HepG2 (cell line): ENCODE results near the gene FXYD4. TPM values are rescaled to one million over a fixed set of nuclear protein-coding genes. Genes with fewer than 3 reads are reported as not detected.

ENCODE experiments used
- BRD4 ChIP-seq: sonication (generic); formaldehyde crosslinking; IDR thresholded peaks from 2 replicates; pipeline ENCODE4 v1.4.0; 2020; ENCODE audit warnings: missing genetic modification reagents
- EED ChIP-seq: sonication (generic); formaldehyde crosslinking; IDR thresholded peaks from 2 replicates; pipeline ENCODE4 v1.5.0; 2020; ENCODE audit warnings: mild to moderate bottlenecking, missing genetic modification reagents
- FIP1L1 ChIP-seq: fragments of 200-400 bp; formaldehyde crosslinking; IDR thresholded peaks from 2 replicates; pipeline ENCODE4 v1.6.1; 2018; ENCODE audit warnings: low read depth, mild to moderate bottlenecking, low read length, moderate library complexity, borderline replicate concordance; ENCODE audit not compliant: insufficient read depth
- FOXJ3 ChIP-seq: sonication (generic); formaldehyde crosslinking; IDR thresholded peaks from 2 replicates; pipeline ENCODE4 v1.4.0; 2020; ENCODE audit warnings: missing genetic modification reagents, mild to moderate bottlenecking, borderline replicate concordance
- FOXK2 ChIP-seq: fragments of 450-650 bp; IDR thresholded peaks from 2 replicates; pipeline ENCODE4 v1.6.1; 2016
- FOXP1 ChIP-seq, 2 experiments: fragments of 450-650 bp in 1 of 2; IDR thresholded peaks; 2 replicates each; pipeline ENCODE4 v1.6.1; 2017 to 2018; ENCODE audit warnings: antibody characterized with exemption in 1 of 2
- GFI1 ChIP-seq: sonication (generic); formaldehyde crosslinking; IDR thresholded peaks from 2 replicates; pipeline ENCODE4 v1.5.0; 2020; ENCODE audit warnings: missing genetic modification reagents, mild to moderate bottlenecking, borderline replicate concordance
- GPN1 ChIP-seq: sonication (generic); formaldehyde crosslinking; IDR thresholded peaks from 2 replicates; pipeline ENCODE4 v1.5.1; 2020; ENCODE audit warnings: missing genetic modification reagents, borderline replicate concordance
- KLF12 ChIP-seq: sonication (generic); formaldehyde crosslinking; IDR thresholded peaks from 2 replicates; pipeline ENCODE4 v1.4.0; 2020; ENCODE audit warnings: missing genetic modification reagents, borderline replicate concordance
- NFRKB ChIP-seq: fragments of 450-650 bp; IDR thresholded peaks from 2 replicates; pipeline ENCODE4 v1.6.1; 2017
- NFYC ChIP-seq: IDR thresholded peaks from 2 replicates; pipeline ENCODE4 v1.6.1; 2016; ENCODE audit warnings: missing genetic modification reagents, missing compliant biosample characterization
- RORA ChIP-seq: sonication (generic); formaldehyde crosslinking; IDR thresholded peaks from 2 replicates; pipeline ENCODE4 v1.5.0; 2020; ENCODE audit warnings: mild to moderate bottlenecking, missing genetic modification reagents, moderate library complexity
- SPEN ChIP-seq: sonication (generic); formaldehyde crosslinking; IDR thresholded peaks from 2 replicates; pipeline ENCODE4 v1.5.1; 2020; ENCODE audit warnings: low read depth, mild to moderate bottlenecking, missing genetic modification reagents
- TBX3 ChIP-seq: fragments of 450-650 bp; IDR thresholded peaks from 2 replicates; pipeline ENCODE4 v1.6.1; 2017; ENCODE audit warnings: antibody characterized with exemption, mild to moderate bottlenecking, inconsistent platforms, borderline replicate concordance
- TGIF2 ChIP-seq: IDR thresholded peaks from 2 replicates; pipeline ENCODE4 v1.6.1; 2016; ENCODE audit warnings: control low read depth, missing compliant biosample characterization
- ZFP36 ChIP-seq: fragments of 150-350 bp; IDR thresholded peaks from 2 replicates; pipeline ENCODE4 v1.6.1; 2018; ENCODE audit warnings: borderline replicate concordance, low read length, low read depth; ENCODE audit not compliant: partially characterized antibody
- ZNF432 ChIP-seq: sonication (generic); formaldehyde crosslinking; IDR thresholded peaks from 2 replicates; pipeline ENCODE4 v1.5.0; 2020; ENCODE audit warnings: missing genetic modification reagents, mild to moderate bottlenecking, borderline replicate concordance
- ZNF652 ChIP-seq: IDR thresholded peaks from 2 replicates; pipeline ENCODE4 v1.6.1; 2016; ENCODE audit warnings: low read depth, borderline replicate concordance
- ZNF713 ChIP-seq: sonication (generic); formaldehyde crosslinking; IDR thresholded peaks from 2 replicates; pipeline ENCODE4 v1.4.0; 2020; ENCODE audit warnings: mild to moderate bottlenecking, missing genetic modification reagents
- ZNF773 ChIP-seq: sonication (generic); formaldehyde crosslinking; IDR thresholded peaks from 2 replicates; pipeline ENCODE4 v1.4.0; 2020; ENCODE audit warnings: missing genetic modification reagents, borderline replicate concordance
- ZNF780A ChIP-seq: sonication (generic); formaldehyde crosslinking; IDR thresholded peaks from 2 replicates; pipeline ENCODE4 v1.8.0; 2022; ENCODE audit warnings: mild to moderate bottlenecking, missing genetic modification reagents, moderate library complexity
- ZNF841 ChIP-seq: sonication (generic); formaldehyde crosslinking; IDR thresholded peaks from 2 replicates; pipeline ENCODE4 v1.8.1; 2023; ENCODE audit warnings: missing genetic modification reagents, borderline replicate concordance
- ZNF850 ChIP-seq: sonication (generic); formaldehyde crosslinking; conservative IDR thresholded peaks from 2 replicates; pipeline ENCODE4 v1.9.0; 2021; ENCODE audit warnings: mild to moderate bottlenecking, missing genetic modification reagents
- ZSCAN22 ChIP-seq: sonication (generic); formaldehyde crosslinking; IDR thresholded peaks from 2 replicates; pipeline ENCODE4 v1.4.0; 2020; ENCODE audit warnings: mild to moderate bottlenecking, missing genetic modification reagents
- polyA plus RNA-seq, 8 experiments: library from polyadenylated mRNA; depleted of rRNA in 3 of 8; stranded (reverse) in 7 of 8; unstranded in 1 of 8; fragments of >200 nt; fragmentation: Illumina TruSeq in 4 of 8; extraction: Trizol in 4 of 8; gene quantifications; 2 replicates each; pipeline versions ENCODE4 v1.2.1 to v1.2.3, GENCODE V29; 2011 to 2016; ENCODE audit warnings: low read depth in 4 of 8, missing spikeins in 1 of 8, mixed read lengths in 1 of 8; ENCODE audit not compliant: insufficient read depth in 1 of 8
- total RNA-seq, 5 experiments: library from RNA; depleted of rRNA; stranded (reverse); fragments of >200 nt; fragmentation: Illumina TruSeq; extraction: Trizol; gene quantifications; 2 replicates each; pipeline ENCODE4 v1.2.3, GENCODE V29; 2016; ENCODE audit warnings: low read depth in 1 of 5
- TF ChIP-seq, protein P1 (sequence below): sonication (generic); formaldehyde crosslinking; IDR thresholded peaks from 2 replicates; pipeline ENCODE4 v1.4.0; 2020; ENCODE audit warnings: missing genetic modification reagents
- TF ChIP-seq, protein P2 (sequence below): IDR thresholded peaks from 2 replicates; pipeline ENCODE4 v1.6.1; 2016; ENCODE audit warnings: control low read depth
- TF ChIP-seq, protein P3 (sequence below): sonication (generic); formaldehyde crosslinking; IDR thresholded peaks from 2 replicates; pipeline ENCODE4 v1.8.0; 2022; ENCODE audit warnings: mild to moderate bottlenecking, missing genetic modification reagents, moderate library complexity

FXYD4 gene
- total and polyA plus RNA-seq, 2 of the 13 experiments (the other 11 are each of a cell fraction or from before 2014, with no cell fraction given): not detected

DNA sequence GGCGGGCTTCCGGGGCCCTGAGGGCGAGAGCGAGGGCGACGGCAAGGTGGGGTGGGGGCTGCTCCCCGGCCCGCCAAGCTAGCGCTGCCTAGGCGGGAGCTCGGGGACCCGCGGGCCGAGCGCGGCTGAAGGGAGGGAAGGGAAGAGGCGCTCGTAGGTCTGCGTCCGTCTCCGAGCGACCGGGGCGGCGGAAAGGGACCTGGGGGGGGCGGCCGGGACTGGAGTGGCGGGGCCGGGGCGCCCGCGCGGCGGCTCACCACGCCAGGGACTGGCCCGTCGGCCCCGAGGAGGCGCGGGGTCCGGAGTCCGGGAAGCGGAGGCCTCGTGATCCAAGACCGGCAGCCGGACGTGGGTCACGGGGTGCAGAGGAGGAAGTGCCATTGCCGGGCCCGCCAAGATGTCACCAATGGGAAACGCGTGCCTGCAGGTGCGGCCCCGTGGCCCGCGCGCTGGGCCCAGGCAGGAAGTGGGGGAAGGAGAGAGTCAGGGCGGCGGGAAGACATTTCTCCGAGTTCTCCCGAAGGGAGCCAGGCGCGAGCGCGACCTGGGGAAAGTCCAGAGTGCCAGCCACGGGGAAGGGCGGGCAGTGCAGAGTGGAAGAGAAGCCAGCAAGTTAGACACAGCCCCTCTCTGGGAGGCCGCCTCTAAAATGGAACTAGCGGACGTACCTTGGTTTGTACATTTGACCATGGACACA, 25.6 kb downstream of the FXYD4 start (continued):
- TF ChIP-seq ZNF773 (CRISPR knock-in tag) (peak; percentile 85; the same call in 1 of the 2 replicates), ZNF432 (CRISPR knock-in tag) (no peak), GPN1 (CRISPR knock-in tag) (0 out of 2 replicates have a peak, but pooled peaks have one; percentile 47), ZFP36 (no peak), ZNF850 (no peak), TGIF2 (CRISPR knock-in tag) (peak; percentile 62; the same call in 1 of the 2 replicates), RORA (CRISPR knock-in tag) (no peak), ZNF841 (CRISPR knock-in tag) (peak; percentile 48; the same call in 1 of the 2 replicates), FIP1L1 (peak; percentile 74; the same call in 1 of the 2 replicates), BRD4 (CRISPR knock-in tag) (peak; percentile 90), ZSCAN22 (CRISPR knock-in tag) (no peak), FOXK2 (no peak), SPEN (CRISPR knock-in tag) (peak; percentile 94), NFYC (CRISPR knock-in tag) (peak; percentile 79), ZNF652 (CRISPR knock-in tag) (no peak), FOXJ3 (no peak), ZNF713 (CRISPR knock-in tag) (no peak), ZNF780A (CRISPR knock-in tag) (no peak), FOXP1 (IDR thresholded peaks at IDR 0.05) (no peak), FOXP1 (CRISPR knock-in tag; IDR thresholded peaks at IDR 0.05) (no peak), EED (CRISPR knock-in tag) (peak; percentile 75; the same call in 1 of the 2 replicates), NFRKB (no peak), TBX3 (no peak), GFI1 (CRISPR knock-in tag) (no peak), KLF12 (CRISPR knock-in tag) (peak; percentile 76; the same call in 1 of the 2 replicates)
- TF ChIP-seq, protein P1, sequence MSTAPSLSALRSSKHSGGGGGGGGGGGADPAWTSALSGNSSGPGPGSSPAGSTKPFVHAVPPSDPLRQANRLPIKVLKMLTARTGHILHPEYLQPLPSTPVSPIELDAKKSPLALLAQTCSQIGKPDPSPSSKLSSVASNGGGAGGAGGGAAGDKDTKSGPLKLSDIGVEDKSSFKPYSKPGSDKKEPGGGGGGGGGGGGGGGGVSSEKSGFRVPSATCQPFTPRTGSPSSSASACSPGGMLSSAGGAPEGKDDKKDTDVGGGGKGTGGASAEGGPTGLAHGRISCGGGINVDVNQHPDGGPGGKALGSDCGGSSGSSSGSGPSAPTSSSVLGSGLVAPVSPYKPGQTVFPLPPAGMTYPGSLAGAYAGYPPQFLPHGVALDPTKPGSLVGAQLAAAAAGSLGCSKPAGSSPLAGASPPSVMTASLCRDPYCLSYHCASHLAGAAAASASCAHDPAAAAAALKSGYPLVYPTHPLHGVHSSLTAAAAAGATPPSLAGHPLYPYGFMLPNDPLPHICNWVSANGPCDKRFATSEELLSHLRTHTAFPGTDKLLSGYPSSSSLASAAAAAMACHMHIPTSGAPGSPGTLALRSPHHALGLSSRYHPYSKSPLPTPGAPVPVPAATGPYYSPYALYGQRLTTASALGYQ (CRISPR knock-in tag): peak; percentile 79
- TF ChIP-seq, protein P2, sequence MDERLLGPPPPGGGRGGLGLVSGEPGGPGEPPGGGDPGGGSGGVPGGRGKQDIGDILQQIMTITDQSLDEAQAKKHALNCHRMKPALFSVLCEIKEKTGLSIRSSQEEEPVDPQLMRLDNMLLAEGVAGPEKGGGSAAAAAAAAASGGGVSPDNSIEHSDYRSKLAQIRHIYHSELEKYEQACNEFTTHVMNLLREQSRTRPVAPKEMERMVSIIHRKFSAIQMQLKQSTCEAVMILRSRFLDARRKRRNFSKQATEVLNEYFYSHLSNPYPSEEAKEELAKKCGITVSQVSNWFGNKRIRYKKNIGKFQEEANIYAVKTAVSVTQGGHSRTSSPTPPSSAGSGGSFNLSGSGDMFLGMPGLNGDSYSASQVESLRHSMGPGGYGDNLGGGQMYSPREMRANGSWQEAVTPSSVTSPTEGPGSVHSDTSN (CRISPR knock-in tag): no peak
- TF ChIP-seq, protein P3, sequence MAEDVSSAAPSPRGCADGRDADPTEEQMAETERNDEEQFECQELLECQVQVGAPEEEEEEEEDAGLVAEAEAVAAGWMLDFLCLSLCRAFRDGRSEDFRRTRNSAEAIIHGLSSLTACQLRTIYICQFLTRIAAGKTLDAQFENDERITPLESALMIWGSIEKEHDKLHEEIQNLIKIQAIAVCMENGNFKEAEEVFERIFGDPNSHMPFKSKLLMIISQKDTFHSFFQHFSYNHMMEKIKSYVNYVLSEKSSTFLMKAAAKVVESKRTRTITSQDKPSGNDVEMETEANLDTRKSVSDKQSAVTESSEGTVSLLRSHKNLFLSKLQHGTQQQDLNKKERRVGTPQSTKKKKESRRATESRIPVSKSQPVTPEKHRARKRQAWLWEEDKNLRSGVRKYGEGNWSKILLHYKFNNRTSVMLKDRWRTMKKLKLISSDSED (CRISPR knock-in tag): no peak
